Pulmonary artery endothelial cell (primary cell): ENCODE results near the gene RPS14. TPM values are rescaled to one million over a fixed set of nuclear protein-coding genes. Genes with fewer than 3 reads are reported as not detected.

Experiments used
- DNase-seq: peaks from one replicate; pipeline ENCODE4 v3.0.0-alpha.2; 2011; ENCODE audit warnings: low read depth, low spot score
- total RNA-seq: library from RNA; depleted of rRNA; stranded (reverse); fragments of >200 nt; gene quantifications from 2 replicates; pipeline ENCODE4 v1.2.3, GENCODE V29; 2014

The RPS14 gene
- 2,175 and 2,829 TPM in 2 replicates for total RNA-seq

- DNase-seq, result peak; percentile 81
Measured at GRCh38 chr5:150449517-150450339, at the start of gene RPS14. TSS of gene RPS14 (minus strand) at chr5:150449739. CDS start at chr5:150447733, 2,006 bp downstream.

- DNase-seq, result no peak
Measured at GRCh38 chr5:150498971-150499370, 49.4 kb upstream of the RPS14 start.

- no peak for DNase-seq
Measured at GRCh38 chr5:150498501-150498900, 49.0 kb upstream of the RPS14 start.

GRCh38 chr5:150497989-150498317, 48.4 kb upstream of the RPS14 start:
- DNase-seq, result no peak

- DNase-seq, result peak; percentile 77
Measured at GRCh38 chr5:150497274-150497988, 47.9 kb upstream of the RPS14 start.

- DNase-seq, result no peak
Measured at GRCh38 chr5:150496534-150496933, 47.0 kb upstream of the RPS14 start.

GRCh38 chr5:150496098-150496497, 46.6 kb upstream of the RPS14 start:
- DNase-seq, result no peak

- DNase-seq, result no peak
Measured at GRCh38 chr5:150492621-150493020, 43.1 kb upstream of the RPS14 start.

GRCh38 chr5:150491876-150492275, 42.3 kb upstream of the RPS14 start:
- no peak for DNase-seq

- DNase-seq, result no peak
Measured at GRCh38 chr5:150490754-150491153, 41.2 kb upstream of the RPS14 start.

GRCh38 chr5:150490296-150490669, 40.7 kb upstream of the RPS14 start:
- no peak for DNase-seq

- DNase-seq, result no peak
Measured at GRCh38 chr5:150489360-150490295, 40.1 kb upstream of the RPS14 start.

GRCh38 chr5:150488519-150489359, 39.2 kb upstream of the RPS14 start:
- no peak for DNase-seq

- DNase-seq, result no peak
Measured at GRCh38 chr5:150487199-150488061, 37.9 kb upstream of the RPS14 start.

GRCh38 chr5:150486402-150487198, 37.1 kb upstream of the RPS14 start:
- no peak for DNase-seq

- no peak for DNase-seq
Measured at GRCh38 chr5:150485693-150486401, 36.3 kb upstream of the RPS14 start.

GRCh38 chr5:150484964-150485692, 35.6 kb upstream of the RPS14 start:
- DNase-seq, result no peak

- DNase-seq, result no peak
Measured at GRCh38 chr5:150481972-150482406, 32.5 kb upstream of the RPS14 start.
